NCI-H446 treated with DMSO at 0.1 percent for 48 hours (cell line): ENCODE results near the gene SEC63.
"Not testable (repeated sequence)": the region's sequence is repeated elsewhere in the genome, so short reads cannot be mapped to it uniquely, and the experiment has no call there.

Experiments
- DNase-seq: peaks from one replicate; lab custom pipeline; 2025; lab: John Stamatoyannopoulos, UW

SEC63 gene

GRCh38 chr6:107860963-107861362 is 97.0 kb downstream of the SEC63 start:
- not testable (repeated sequence) for DNase-seq

GRCh38 chr6:107860144-107860543 is 97.9 kb downstream of the SEC63 start:
- not testable (repeated sequence) for DNase-seq

- DNase-seq: no peak
These were observed 104.8 kb downstream of the SEC63 start for GRCh38 chr6:107853230-107853629.

GRCh38 chr6:107849325-107849724 is 108.7 kb downstream of the SEC63 start:
- no peak for DNase-seq

- DNase-seq: peak; percentile 22
These were observed 109.9 kb downstream of the SEC63 start for GRCh38 chr6:107847844-107848802.

GRCh38 chr6:107846262-107846795 is 111.7 kb downstream of the SEC63 start:
- no peak for DNase-seq

- no peak for DNase-seq
These were observed 112.2 kb downstream of the SEC63 start for GRCh38 chr6:107845777-107846176.

GRCh38 chr6:107843400-107843799 is 114.6 kb downstream of the SEC63 start:
- no peak for DNase-seq

GRCh38 chr6:107841275-107841670 is 116.7 kb downstream of the SEC63 start:
- no peak for DNase-seq

GRCh38 chr6:107840636-107841274 is 117.3 kb downstream of the SEC63 start:
- DNase-seq: no peak

GRCh38 chr6:107833136-107833535 is 124.9 kb downstream of the SEC63 start:
- DNase-seq: no peak

GRCh38 chr6:107832151-107833056 is 125.6 kb downstream of the SEC63 start:
- no peak for DNase-seq

- DNase-seq: no peak
These were observed 127.9 kb downstream of the SEC63 start for GRCh38 chr6:107830060-107830459.

- no peak for DNase-seq
These were observed 130.5 kb downstream of the SEC63 start for GRCh38 chr6:107827541-107827940.

GRCh38 chr6:107823047-107823557 is 134.9 kb downstream of the SEC63 start:
- DNase-seq: no peak

- no peak for DNase-seq
These were observed 135.6 kb downstream of the SEC63 start for GRCh38 chr6:107822176-107823046.

GRCh38 chr6:107821591-107821990 is 136.4 kb downstream of the SEC63 start:
- DNase-seq: no peak

- DNase-seq: no peak
These were observed 137.4 kb downstream of the SEC63 start for GRCh38 chr6:107820338-107821261.

- no peak for DNase-seq
These were observed 138.1 kb downstream of the SEC63 start for GRCh38 chr6:107819964-107820337.

- no peak for DNase-seq
These were observed 138.8 kb downstream of the SEC63 start for GRCh38 chr6:107819217-107819616.
